Effector CD4-positive, alpha-beta T cell (primary cell): ENCODE results near the gene XPR1.

Experiments
- DNase-seq: peaks from one replicate; pipeline ENCODE4 v3.0.0-alpha.2; 2020

The XPR1 gene

DNA sequence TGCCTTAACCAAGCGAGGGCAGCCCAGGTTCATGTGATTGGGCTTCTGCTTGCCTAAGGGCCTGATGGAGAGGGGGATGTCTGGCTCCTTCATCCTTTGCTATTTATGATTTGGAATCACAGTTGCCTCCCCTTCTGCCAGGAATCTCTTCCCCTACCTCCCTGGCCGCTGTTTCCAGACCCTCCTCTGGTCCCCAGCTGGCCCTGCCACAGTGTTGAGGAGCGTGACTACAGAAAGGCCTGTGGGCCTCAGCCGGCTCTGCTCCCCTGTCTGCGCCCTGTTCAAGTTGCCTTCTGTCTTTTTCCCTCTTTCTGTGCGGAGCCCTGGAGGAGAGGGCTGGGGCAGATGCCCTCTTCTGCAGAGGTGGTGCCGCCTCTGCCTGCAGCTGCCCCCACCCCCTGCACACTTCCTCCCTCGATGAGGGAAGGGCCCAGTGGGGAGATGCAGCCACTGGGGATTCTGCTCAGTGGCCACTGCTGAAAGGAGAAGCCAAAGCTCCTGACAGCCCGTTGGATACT lies 287.4 kb downstream of the XPR1 start:
- no peak for DNase-seq

DNA sequence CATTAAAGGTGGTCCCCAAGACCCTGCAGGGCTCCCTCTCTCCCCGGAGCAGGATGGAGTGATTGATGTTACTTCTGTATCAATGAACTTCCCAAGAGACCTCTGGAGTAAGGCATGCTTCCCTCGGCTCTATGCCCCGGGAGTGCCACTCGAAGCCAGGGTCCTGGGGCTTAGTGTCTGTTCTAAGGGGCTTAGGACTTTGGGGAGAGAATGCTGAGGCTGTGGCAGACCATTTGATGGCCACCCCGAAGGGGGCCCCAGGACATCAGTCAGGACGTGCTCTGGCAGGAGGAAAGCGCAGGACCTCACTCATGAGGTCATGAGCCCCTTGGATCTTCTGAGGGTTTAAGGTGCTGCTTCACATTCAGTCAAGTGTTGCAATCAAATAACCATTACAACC lies 288.4 kb downstream of the XPR1 start:
- DNase-seq, result no peak

GRCh38 chr1:180920702-180921101 lies 288.9 kb downstream of the XPR1 start:
- DNase-seq, result no peak

DNA sequence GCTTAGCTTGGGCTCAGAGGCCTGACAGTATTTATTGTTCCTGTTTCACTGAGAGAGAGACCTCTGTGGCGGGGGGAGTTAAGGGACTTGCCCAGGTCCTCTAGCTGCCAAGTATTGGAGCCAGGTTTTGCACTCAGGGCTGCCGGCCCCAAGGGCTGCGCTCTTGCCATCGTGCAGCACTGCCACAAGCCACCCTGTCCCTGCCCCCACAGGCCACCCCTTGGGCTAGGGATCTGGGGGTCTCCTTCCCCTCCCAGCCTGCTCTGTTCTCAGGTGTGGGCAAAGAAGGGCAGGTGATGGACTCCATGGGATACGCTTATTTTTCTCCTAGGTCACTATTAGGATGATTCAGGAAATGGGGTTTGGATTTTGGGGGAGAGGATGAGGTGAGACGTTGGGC lies 289.6 kb downstream of the XPR1 start:
- DNase-seq, result no peak

GRCh38 chr1:180921891-180922630 lies 290.2 kb downstream of the XPR1 start:
- no peak for DNase-seq

GRCh38 chr1:180922631-180923015 lies 290.8 kb downstream of the XPR1 start:
- no peak for DNase-seq

DNA sequence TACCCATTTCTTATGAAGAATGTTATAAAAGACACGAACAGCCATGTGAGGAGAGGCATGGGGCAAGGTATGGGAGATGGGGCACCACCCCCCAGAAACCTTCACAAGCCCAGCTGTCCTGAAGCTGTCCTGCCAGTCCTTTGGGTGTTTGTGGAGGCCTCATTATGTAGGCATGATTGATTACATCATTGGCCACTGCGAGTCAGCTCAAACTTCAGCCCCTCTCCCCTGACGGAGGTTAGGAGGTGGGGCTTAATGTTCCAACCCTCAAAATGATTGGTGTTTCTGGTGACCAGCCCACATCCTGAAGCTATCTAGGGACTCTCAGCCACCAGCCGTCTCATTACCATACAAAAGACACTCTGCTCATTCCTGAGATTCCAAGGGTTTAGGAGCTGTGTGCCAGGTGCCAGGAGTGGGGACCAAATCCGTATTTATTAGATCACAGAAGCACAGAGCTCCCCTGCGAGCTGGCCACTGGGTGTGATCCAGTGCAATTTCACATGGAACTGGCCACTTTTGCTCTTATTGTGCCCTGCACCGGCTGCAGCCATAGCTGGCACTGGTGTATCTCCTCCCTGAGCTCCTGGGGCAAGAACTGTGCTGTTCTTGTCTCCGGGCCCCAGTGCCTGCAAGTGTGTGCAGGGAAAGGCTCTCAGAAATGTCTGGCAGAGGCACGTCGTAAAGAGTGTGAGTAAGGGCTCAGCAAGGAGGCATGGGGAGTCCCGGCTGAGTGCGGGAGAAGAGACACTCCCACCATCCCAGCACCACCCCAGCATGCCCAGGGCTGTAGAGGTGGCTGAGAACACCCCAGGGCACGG lies 291.4 kb downstream of the XPR1 start:
- DNase-seq, result no peak

DNA sequence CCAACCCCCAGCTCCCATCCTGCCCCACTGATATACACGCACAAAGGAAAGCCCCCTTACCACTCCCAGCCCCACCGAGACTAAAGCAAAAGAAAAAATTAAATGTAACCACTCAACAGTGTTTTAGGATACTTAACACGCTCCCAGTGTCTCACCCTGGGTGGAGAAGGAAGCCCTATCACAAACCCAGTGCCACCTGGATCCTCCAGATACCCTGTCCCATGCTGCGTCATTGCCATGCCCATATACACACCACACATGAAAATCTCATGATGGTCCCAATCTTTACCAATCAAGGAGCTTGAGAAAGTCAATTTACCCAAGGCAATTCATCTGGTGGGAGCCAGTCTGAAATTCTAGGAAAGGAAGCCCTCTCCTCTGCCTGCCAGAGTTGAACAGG lies 292.1 kb downstream of the XPR1 start:
- DNase-seq, result no peak

DNA sequence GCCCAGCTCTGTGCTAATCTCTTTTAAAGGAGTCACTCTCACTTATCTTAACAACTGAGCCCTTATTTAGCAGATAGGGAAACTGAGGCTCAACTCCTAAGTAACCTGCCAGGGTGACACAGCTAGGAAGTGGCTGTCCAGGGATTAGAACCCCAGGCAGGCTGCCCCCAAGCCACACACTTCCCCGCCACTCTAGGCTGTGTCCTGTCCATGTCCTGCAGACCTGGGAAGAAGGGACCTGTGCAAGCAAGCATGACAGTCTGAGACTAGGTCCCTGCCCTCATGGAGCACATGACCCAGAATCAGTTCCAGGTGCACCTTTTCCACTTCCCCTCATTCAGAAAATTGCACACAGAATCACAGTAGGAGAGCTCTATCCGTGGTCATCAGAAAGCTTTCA lies 293.1 kb downstream of the XPR1 start:
- DNase-seq, result no peak

- no peak for DNase-seq
Measured at GRCh38 chr1:180925471-180926051, 293.7 kb downstream of the XPR1 start.

- no peak for DNase-seq
Measured at GRCh38 chr1:180926164-180926981, 294.6 kb downstream of the XPR1 start.

DNA sequence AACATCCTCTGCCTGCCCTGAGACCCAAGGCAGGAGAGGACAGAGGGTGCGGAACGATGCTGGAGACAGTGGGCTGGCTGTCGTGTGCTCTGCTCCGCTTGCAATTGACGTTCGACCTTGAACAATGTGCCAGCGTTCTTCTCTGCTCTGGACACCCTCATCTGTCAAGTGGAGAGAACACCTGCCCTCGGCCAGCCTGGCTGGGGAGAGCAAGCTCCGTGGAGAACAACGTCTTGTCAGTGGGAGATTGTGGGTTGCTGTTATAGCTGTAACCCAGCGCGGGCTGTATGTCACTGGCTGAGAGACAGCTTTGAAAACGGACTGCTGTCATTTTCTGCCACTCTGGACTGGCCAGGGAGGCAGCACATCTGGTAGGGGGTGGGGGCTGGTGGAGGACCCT lies 295.5 kb downstream of the XPR1 start:
- no peak for DNase-seq

DNA sequence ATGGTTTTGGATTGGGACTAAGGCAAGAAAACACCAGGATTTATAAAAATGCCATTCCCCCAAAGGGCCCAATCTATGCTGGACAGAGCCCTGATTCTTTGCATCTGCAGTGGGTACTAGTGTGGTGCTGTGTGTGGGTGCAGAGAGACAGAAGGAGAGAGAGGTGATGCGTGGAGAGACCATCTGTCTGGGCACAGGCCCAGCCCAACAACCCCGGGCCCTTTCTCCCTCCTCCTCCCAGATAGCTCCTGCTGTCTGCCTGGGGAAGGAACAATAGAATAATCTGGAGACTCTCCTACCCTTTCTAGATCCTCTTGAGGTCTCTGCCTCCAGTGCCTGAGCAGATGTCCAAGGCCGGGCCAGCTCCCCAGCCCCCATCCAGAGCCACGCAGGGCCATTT lies 296.0 kb downstream of the XPR1 start:
- no peak for DNase-seq

- no peak for DNase-seq
Measured at GRCh38 chr1:180928331-180929230, 296.8 kb downstream of the XPR1 start.

DNA sequence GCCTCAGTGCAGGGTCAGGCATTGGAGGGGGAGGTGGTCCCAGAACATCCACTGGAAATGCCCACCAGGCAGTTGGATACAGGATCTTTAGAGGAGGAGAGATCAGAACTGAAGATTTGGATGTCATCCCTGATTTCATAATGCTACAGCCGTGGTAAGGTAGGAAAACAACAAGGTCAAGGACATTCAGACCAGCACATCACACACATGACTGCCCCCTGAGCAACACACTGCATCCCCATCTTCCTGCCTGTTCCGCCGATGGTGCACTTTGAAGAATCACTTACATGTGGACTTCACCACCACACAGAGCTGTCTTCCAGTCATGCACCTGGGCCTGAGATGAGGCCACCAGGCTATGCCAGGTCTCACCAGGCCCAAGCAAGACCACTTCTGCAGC lies 297.6 kb downstream of the XPR1 start:
- no peak for DNase-seq

- no peak for DNase-seq
Measured at GRCh38 chr1:180930687-180931086, 298.9 kb downstream of the XPR1 start.

DNA sequence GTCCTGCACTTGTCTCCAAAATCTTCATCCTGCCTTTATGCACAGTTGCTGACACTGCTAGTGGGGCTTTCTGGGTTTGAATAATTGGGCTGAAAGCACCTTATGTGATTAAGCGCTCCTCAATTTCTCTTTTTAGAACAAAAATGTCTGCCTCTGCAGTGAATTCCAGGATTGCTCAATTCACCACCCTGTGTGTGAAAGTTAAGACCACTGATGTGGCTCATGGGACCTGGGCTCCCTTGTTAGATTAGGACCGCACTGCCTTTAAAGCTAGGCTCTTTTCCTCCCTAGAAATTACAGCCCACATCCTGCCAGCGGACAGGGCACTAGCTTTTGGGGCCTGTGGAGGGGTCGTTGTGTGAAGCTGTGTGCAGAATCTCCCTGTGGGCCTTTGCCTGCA lies 299.7 kb downstream of the XPR1 start:
- no peak for DNase-seq

GRCh38 chr1:180932378-180932777 lies 300.6 kb downstream of the XPR1 start:
- DNase-seq, result no peak

GRCh38 chr1:180933141-180933540 lies 301.3 kb downstream of the XPR1 start:
- DNase-seq, result no peak

DNA sequence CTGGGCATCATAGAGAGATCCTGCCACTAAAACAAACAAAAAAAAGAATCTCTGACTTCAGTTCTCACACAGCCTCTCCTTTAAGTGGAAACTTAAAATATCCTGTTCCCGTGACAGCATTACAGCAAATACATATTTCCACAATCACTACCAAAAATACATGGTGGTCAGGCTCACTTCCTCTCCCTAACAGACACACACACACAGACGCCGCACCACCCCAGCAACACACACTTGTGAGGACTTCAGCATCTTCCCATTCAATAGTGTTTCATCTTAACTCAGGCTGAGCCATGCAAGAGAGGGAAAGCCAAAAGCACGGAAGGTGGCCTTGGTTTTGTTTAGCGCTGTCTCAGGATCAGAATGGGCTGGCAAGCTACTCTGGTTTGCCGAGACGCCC lies 302.7 kb downstream of the XPR1 start:
- DNase-seq, result no peak

DNA sequence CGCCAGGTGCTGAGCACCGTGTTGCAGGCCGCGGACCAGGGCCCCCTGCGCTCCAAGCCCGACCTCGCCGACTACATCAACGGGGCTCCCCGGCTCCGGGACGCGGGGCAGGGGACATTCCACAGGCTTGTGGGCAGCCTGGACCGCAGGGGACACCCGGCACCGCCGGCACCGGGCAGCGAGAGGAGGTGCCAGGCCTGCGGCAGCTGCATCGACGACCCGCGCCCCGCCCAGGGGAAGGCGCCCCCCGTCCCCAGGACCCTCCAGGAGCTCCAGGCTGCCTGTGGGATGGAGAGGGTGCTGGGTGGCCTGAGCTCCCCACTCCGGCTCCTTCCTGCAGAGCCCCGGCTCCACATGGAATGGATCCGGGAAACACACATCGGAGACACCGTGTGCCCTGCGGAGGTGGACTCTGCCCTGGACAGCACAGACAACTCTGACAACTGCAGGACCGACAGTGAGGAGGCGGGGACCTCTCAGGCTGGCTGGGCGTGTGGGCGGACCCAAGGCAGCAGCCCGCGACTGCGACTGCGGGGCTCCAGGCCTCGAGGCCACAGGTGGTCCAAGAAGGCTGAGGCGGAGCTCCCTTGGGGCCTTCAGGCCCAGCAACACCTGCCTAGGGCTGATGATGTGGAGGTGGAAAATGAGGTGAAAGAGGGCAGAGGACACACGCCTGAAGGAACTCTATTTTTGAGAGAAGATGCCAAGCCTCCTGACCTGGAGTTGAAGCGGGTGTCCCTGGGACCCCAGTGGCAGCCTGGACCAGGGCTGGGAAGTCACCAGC lies 303.7 kb downstream of the XPR1 start:
- DNase-seq, result no peak
